GM12891 (cell line): ENCODE measurements around the gene ZFAND3.
A peak's percentile ranks its signal among the peaks of the same experiment; 100 is the strongest.

Experiments
- DNase-seq: peaks from one replicate; pipeline ENCODE4 v3.0.0; 2011; ENCODE audit warnings: low spot score; ENCODE audit not compliant: insufficient read length
- FAIRE-seq: peaks from 2 replicates; lab custom pipeline; 2011; peaks lifted over from hg19 to GRCh38; lab: Jason Lieb, UNC
- PAX5 ChIP-seq: IDR thresholded peaks from 2 replicates; pipeline ENCODE4 v1.6.1; 2011; ENCODE audit warnings: low read length, moderate library complexity, mild to moderate bottlenecking; ENCODE audit not compliant: insufficient read depth, severe bottlenecking
- POLR2A ChIP-seq: IDR thresholded peaks from 2 replicates; pipeline ENCODE4 v1.6.1; 2011; ENCODE audit warnings: low read depth, low read length, control low read depth
- POLR2AphosphoS5 ChIP-seq: IDR thresholded peaks from 2 replicates; pipeline ENCODE4 v1.6.1; 2011; ENCODE audit warnings: low read depth, low read length, control low read depth
- POU2F2 ChIP-seq: IDR thresholded peaks from 2 replicates; pipeline ENCODE4 v1.6.1; 2011; ENCODE audit warnings: low read depth, mild to moderate bottlenecking, control low read depth, low read length, moderate library complexity
- SPI1 ChIP-seq: IDR thresholded peaks from 2 replicates; pipeline ENCODE4 v1.6.1; 2011; ENCODE audit warnings: low read depth, low read length, control low read depth
- TAF1 ChIP-seq: IDR thresholded peaks from 2 replicates; pipeline ENCODE4 v1.6.1; 2011; ENCODE audit warnings: low read depth, low read length, control low read depth

ZFAND3 gene

DNA sequence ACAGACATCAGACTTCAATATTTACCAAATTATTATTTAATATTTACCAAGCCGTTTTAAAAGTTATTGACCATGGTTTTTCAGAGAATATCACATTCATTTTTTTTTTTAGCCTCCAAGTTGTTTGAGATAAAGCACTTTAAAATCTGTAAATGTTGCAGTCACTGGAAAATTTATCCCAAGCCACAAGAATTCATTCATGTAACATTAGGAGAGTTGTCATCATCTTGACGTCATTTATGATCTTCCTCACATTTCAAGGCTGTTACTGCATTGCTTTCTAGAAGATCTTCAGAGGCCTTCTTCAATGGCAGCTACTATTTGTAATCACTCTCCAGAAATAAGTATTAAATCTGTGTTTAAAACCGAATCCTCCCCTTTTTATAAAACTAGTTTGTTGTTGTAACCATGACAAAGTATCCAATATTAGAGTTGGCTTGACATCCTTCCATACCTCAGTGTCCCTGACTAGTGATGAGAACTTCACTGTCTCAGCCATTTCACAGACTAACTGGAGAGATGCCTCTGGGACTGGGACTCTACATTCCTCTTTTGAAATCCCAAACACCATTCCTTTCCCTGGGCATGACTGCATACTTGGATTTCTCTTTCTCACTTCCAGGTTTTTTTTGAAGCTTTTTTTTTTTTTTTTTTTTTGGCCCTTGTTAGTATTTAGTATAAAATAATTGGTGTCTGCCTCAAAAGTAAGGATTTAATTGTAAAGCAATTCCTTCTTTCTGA lies 100.1 kb downstream of the ZFAND3 start:
- FAIRE-seq (no peak), DNase-seq (no peak)
- no peak for TF ChIP-seq SPI1
- TF ChIP-seq POU2F2 = no peak
- TF ChIP-seq PAX5 = no peak
- no peak for TF ChIP-seq POLR2AphosphoS5
- TF ChIP-seq TAF1 = no peak
- TF ChIP-seq POLR2A = no peak

DNA sequence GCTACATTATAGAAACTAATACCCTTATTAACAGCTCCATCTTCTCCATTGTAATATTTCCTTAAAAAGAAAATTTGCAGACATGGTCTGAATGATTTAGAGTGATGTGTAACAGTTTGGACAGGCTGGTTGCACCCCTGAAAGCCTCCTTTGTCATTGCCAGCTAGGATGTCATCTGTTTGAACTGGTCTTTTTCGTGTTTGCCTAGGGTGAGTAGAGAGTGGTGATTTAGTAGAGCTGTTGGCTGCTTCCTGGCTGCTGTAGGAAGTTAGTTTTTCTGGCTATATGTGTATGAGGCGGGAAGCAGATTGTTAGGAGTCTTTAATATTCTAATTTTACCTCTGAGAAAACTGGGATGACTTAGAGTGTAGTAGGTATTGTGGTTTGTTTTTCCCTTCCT lies 101.1 kb downstream of the ZFAND3 start:
- FAIRE-seq = no peak

DNA sequence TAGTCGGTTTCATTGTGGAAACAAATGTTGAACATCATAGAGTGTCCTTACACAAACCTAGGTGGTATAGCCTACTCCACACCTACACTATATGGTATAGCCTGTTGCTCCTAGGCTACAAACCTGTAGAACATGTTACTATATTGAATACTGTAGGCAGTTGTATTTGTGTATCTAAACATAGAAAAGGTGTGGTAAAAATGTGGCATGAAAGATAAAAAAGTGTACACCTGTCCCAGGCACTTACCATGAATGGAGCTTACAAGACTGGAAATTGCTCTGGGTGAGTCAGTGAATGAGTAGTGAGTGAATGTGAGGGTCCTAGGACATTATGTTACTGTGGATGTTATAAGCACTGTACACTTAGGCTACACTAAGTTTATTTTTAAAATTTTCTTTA lies 103.0 kb downstream of the ZFAND3 start:
- FAIRE-seq = no peak
- DNase-seq = no peak
- no peak for TF ChIP-seq POLR2AphosphoS5
- no peak for TF ChIP-seq POLR2A
- TF ChIP-seq PAX5 = no peak
- TF ChIP-seq TAF1 = no peak
- no peak for TF ChIP-seq POU2F2
- no peak for TF ChIP-seq SPI1

More for the DNA sequence above, 101.1 kb downstream of the ZFAND3 start:
- no peak for DNase-seq
- TF ChIP-seq POLR2AphosphoS5 (no peak), POU2F2 (no peak), PAX5 (no peak), SPI1 (no peak), TAF1 (no peak), POLR2A (no peak)

DNA sequence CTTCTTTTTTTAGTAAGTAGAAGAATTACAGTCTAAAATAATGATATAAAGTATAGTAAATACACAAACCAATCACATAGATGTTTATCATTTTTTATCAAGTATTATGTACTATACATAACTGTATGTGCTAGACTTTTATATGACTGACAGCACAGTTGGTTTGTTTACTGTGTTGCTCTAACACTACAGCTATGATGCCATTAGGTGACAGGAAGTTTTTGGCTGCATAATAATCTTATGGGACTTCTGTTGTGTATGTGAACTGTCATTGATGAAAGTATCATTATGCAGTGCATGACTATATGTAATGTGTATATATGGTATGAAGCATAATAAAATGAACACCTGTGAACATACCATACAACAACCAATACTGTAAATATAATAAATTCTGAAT lies 104.0 kb downstream of the ZFAND3 start:
- TF ChIP-seq TAF1 (no peak), POU2F2 (no peak), POLR2A (no peak), PAX5 (no peak), SPI1 (no peak), POLR2AphosphoS5 (no peak)
- FAIRE-seq = no peak

DNA sequence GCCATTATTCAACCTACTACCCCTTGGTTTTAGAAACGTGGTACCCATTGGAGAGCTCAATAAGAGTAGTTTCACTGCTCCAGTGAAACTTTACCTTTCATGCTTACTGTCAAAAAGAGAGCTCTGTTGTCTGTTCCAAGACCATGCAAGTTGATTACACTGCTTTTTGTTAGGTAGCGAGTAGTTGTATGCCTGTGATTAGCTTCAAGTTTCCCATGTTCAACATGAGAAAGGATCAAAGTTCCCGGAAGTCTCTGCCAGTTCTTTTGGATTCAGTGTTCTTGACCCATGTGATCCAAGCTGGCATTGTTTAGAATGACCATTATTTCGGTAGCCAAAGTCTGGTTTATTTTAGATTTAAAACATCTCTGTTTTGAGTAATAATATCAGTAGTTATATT lies 107.1 kb downstream of the ZFAND3 start:
- no peak for FAIRE-seq
- no peak for DNase-seq
- no peak for TF ChIP-seq TAF1

More for the DNA sequence above, 104.0 kb downstream of the ZFAND3 start:
- DNase-seq = no peak

DNA sequence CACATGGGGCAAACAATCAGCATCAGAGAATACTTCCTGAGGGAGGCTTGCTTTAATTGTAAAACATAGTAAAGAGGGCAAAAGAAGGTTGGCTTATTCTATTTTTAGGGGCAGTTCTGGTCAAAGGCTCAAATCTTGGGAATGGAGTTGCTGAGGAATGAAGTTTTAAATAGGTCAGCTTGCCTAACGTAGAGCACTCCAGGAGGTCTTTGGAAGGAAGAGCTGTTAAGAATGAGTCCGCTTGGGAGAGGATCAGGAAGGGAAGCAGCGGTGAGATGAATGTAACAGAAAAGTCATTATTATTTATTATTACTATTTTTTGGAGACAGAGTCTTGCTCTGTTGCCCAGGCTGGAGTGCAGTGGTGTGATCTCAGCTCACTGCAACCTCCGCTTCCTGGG lies 108.7 kb downstream of the ZFAND3 start:
- TF ChIP-seq POLR2AphosphoS5 (no peak), PAX5 (no peak), POLR2A (no peak), POU2F2 (no peak), SPI1 (no peak), TAF1 (no peak)
- FAIRE-seq = no peak
- no peak for DNase-seq

DNA sequence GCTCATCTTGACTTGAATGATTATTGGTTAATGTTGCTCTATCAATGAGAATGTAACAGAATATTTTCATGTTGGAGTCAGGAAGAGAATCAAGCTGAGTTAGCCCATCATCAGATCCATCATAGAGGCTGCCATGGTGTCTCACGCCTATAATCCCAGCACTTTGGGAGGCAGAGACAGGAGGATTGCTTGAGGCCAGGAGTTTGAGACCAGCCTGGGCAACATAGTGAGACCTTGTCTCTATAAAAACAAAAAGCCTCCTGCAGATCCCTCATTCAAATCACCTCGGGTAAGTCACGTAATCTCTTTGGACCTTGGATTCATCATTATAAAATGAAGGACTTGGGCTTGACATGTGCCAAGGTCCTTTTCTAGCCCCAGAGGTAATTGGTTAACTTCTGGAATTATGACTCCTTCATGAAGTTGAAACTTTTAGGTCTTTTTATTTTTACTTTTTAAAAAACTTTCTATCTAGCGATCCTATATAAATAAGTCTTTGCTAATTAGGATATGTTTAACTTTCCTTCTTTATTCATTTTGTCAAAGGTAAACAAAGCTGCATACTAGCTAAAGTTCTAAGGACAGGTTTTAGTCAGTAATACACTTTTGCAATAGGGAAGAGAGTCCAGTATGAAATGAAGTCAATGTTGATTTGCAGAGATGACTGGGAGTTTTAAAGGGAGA lies 110.9 kb downstream of the ZFAND3 start:
- TF ChIP-seq POLR2AphosphoS5 (no peak), SPI1 (no peak), POU2F2 (no peak), POLR2A (no peak), PAX5 (no peak), TAF1 (no peak)
- FAIRE-seq (peak; percentile 35), DNase-seq (no peak)

DNA sequence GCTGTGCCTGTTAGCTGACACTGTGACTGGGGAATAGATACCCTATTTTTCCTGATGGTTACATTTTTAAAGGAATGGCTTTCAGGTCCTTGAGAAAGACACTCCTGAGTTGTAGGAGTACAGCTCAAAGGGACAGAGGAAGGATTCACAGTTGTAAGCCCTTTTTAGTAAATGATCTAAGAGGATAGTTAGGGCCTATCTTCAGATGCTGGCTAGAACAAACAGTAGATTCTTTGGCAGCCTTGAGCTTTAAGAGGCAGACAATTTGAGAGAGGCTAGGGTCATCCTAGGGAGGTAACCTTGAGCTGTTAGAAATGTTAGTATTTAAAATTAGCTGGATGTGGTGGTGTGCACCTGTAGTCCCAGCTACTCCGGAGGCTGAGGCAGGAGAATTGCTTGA lies 111.5 kb downstream of the ZFAND3 start:
- FAIRE-seq (no peak), DNase-seq (no peak)
- no peak for TF ChIP-seq POU2F2
- no peak for TF ChIP-seq POLR2AphosphoS5
- no peak for TF ChIP-seq SPI1

DNA sequence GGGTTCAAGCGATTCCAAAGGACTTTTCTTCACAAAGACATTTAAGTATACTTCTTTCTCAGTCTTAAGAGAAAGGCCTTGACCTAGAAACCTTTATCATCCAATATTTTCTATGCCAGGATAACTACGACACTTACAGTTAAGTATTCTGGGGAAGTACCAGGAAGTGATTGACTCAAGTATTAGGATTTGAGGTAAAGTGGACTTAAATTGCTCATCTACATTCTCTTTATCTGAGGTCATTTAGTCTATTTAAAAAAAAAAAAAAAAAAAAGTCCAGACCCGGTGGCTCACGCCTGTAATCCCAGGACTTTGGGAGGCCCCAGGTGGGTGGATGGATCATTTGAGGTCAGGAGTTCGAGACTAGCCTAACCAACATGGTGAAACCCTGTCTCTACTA lies 114.7 kb downstream of the ZFAND3 start:
- DNase-seq (no peak), FAIRE-seq (no peak)
- no peak for TF ChIP-seq SPI1
- TF ChIP-seq POLR2A = no peak
- TF ChIP-seq PAX5 = no peak
- no peak for TF ChIP-seq TAF1
- TF ChIP-seq POU2F2 = no peak
- no peak for TF ChIP-seq POLR2AphosphoS5

DNA sequence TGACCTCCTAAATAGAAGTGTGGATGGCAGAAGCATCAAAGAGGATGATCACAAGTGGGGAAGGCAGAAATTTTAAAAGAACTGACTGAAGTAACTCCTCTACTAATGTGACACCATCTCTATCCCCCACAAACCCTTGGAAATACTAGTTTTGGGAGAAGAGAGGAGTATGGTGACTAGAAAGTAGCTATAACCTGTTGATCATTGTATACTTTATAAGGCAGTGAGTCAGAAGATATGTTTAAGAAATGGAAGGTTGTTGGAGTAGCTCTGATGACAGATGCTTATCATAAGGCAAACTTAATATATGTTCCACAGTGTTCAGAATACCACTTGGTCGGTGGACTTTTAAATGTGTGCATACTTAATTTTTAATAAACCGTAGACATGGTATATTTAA lies 116.6 kb downstream of the ZFAND3 start:
- TF ChIP-seq POLR2A (no peak), PAX5 (no peak), SPI1 (no peak)
- FAIRE-seq (peak; percentile 41), DNase-seq (no peak)

DNA sequence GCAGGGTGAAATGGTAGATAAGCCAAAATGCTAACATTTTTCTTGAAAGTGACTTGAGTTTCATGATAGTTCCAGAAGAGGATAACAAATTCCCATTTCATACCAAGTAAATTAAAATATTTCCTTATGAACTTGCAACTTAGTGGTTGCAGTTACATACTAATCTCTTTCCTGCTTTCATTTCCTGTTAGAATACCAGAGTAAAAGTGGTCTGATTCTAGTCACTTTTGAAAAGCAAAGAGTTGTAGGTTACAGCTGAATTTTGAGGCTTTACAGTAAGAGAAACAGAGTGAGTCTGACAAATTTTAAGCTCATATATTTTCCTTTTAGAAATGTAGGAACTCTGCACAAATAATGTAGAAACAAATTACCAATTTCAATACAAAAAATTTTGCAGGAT lies 117.4 kb downstream of the ZFAND3 start:
- peak; percentile 66 for FAIRE-seq
- TF ChIP-seq POLR2A (no peak), SPI1 (peak; percentile 28; the same call in 1 of the 2 replicates), TAF1 (no peak)
- no peak for DNase-seq
